Left renal pelvis (tissue), 4 donors: Measurements from ENCODE around the gene SPDYE2B. TPM values are rescaled to one million over a fixed set of nuclear protein-coding genes. Genes with fewer than 3 reads are reported as not detected.
"Not testable (repeated sequence)": the region's sequence is repeated elsewhere in the genome, so short reads cannot be mapped to it uniquely, and the experiment has no call there.

Experiments used
- DNase-seq, 4 donors: peaks; one replicate each; pipeline ENCODE4 v3.0.0-alpha.2; 2013; ENCODE audit warnings: low read depth in 4 of 4, low spot score in 3 of 4
- polyA plus RNA-seq, 4 donors: library from polyadenylated mRNA; unstranded; fragments of 120-200 nt; gene quantifications; one replicate each; pipeline ENCODE4 v1.2.1, GENCODE V29; 2013; ENCODE audit not compliant: insufficient read length in 4 of 4

SPDYE2B gene
- polyA plus RNA-seq, 4 donors, result 0.31 to 1.6 (median 0.56) TPM

DNA sequence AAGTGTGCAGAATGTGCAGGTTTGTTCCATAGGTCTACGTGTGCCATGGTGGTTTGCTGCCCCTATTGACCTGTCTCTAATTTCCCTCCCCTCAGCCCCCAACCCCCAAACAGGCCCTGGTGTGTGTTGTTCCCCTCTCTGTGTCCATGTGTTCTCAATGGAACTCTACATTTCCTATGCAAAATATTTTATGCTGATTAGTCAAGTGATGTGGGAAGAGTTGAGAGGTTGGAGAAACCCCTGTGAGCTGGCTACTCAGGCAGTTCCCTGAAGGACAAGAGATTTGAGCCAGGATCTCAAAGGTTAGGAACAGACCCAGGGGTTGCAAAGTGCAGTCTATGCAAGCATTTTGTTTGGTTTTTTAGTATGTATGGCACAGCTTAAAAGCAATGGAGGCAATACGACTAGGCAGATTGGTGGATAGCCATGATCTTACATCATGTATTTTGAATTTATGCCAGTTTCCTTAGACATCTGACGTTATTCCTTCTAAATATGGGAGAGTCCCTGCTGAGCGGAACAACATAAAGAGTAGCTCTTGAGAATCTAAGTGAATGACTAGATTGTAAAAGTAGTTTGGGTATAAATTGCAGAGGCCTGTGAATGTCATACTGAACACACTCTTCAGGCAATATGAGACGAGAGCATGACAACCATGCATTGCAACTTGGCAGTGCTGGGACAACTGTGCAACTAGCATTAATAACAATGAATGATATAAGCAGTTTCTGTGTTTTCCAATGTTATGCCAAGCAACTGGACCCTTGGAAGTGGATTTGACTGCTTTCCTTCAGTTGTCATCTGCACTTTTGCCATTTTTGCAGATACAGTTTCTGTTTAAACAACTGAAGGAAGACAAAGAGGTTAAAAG, 47.8 kb downstream of the SPDYE2B start:
- DNase-seq, result not testable (repeated sequence)

DNA sequence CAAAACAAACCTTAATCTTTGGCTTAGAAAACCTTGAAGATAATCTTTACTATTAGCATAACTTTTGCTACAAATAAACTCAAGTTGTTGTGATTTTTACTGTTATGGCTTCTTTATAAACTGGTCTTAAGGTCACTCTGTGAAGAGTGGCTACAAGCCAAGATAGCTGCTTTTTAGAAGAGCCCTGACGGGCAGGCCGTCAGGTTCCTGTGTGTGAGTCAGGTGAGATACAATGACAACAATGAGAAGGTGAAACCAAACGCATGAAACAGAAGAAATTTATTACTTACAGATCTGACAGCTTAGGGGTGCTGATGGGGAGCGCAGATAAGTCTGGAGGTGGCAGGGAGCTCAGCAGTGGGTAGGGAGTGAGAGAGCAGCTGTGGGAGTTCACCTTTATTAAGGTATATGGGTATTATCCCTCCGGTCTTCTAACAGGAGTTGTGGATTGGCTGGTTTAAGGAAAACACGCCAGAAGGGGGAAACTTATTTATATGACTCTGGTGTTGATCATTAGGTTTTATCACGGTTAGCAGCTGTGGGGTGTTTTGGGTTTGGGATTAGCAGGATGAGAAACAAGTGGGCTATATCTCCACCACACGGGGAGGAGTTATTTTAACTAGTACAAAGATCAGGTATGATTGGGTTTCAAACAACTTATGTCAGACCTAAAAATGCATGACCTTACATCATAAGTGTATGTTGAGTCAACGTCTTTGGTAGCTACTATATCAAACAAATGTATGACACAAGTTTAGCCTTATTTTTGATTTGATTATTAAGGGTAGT, 49.0 kb downstream of the SPDYE2B start:
- not testable (repeated sequence) for DNase-seq

Other genes with a start within 250 kb of the SPDYE2B start
- gene ORAI2, start 216.7 kb upstream of the SPDYE2B start, polyA plus RNA-seq, result 10 to 100 TPM; 15.4 to 22.8 (median 17.8) TPM
- gene ALKBH4, start 185.5 kb upstream of the SPDYE2B start, polyA plus RNA-seq, result 10 to 100 TPM in 2 of 4 donors, 1 to 10 TPM in 2; 9.0 to 19.4 (median 10.0) TPM
- 10 to 100 TPM; 15.3 to 24.2 (median 16.4) TPM for gene LRWD1, start 185.3 kb upstream of the SPDYE2B start, polyA plus RNA-seq
- gene POLR2J, start 171.4 kb upstream of the SPDYE2B start, polyA plus RNA-seq, result 10 to 100 TPM; 22.3 to 38.4 (median 28.0) TPM
- gene RASA4B, start 132.5 kb upstream of the SPDYE2B start, polyA plus RNA-seq, result 10 to 100 TPM in 2 of 4 donors, 1 to 10 TPM in 2; 7.3 to 18.3 (median 8.9) TPM
- gene UPK3BL2, start 106.6 kb upstream of the SPDYE2B start, polyA plus RNA-seq, result 10 to 100 TPM in 2 of 4 donors, 1 to 10 TPM in 2; 3.0 to 23.0 (median 7.8) TPM
- 10 to 100 TPM in 1 of 4 donors, 1 to 10 TPM in 3; 2.4 to 10.7 (median 4.6) TPM for gene SPDYE2, start 99.1 kb upstream of the SPDYE2B start, polyA plus RNA-seq
- gene POLR2J3, start 77.7 kb upstream of the SPDYE2B start, polyA plus RNA-seq, result 100 to 1,000 TPM in 1 of 4 donors, 10 to 100 TPM in 3; 54.2 to 106 (median 76.6) TPM
- gene RASA4, start 33.6 kb upstream of the SPDYE2B start, polyA plus RNA-seq, result 10 to 100 TPM; 27.8 to 48.7 (median 32.8) TPM
- 10 to 100 TPM in 2 of 4 donors, 1 to 10 TPM in 2; 4.8 to 20.2 (median 12.0) TPM for gene UPK3BL1, start 7.5 kb upstream of the SPDYE2B start, polyA plus RNA-seq
- gene POLR2J2, start 21.3 kb downstream of the SPDYE2B start, polyA plus RNA-seq, result 1 to 10 TPM in 2 of 4 donors, under 1 TPM in 2; 0.73 to 2.6 (median 1.1) TPM
- gene FAM185A, start 98.7 kb downstream of the SPDYE2B start, polyA plus RNA-seq, result 10 to 100 TPM in 3 of 4 donors, 1 to 10 TPM in 1; 7.8 to 12.9 (median 11.1) TPM